Adrenal gland (tissue), 12 donors: ENCODE measurements around the gene PRODH. TPM values are rescaled to one million over a fixed set of nuclear protein-coding genes. Genes with fewer than 3 reads are reported as not detected.

Experiments
- DNase-seq, 7 donors: peaks; one replicate each; pipeline ENCODE4 v3.0.0-alpha.2; 2019 to 2020
- H3K27ac ChIP-seq, 5 donors: fragments of 200-600 bp; sonication (generic) in 4 of 5; 1 replicate in 3 of 5; 2 replicates in 2 of 5; pipeline versions ENCODE4 v1.5.1 to v1.8.0; 2016 to 2020; ENCODE audit warnings: mild to moderate bottlenecking in 1 of 5
- H3K27me3 ChIP-seq: fragments of 200-600 bp; 2 replicates; pipeline ENCODE4 v1.8.0; 2021
- H3K36me3 ChIP-seq, 2 donors: fragments of 200-600 bp; replicated peaks in 1 of 2; 1 replicate in 1 of 2; 2 replicates in 1 of 2; pipeline versions ENCODE4 v1.5.1 to v1.8.0; 2018 to 2022
- H3K4me1 ChIP-seq, 2 donors: fragments of 200-600 bp; replicated peaks in 1 of 2; 1 replicate in 1 of 2; 2 replicates in 1 of 2; pipeline versions ENCODE4 v1.5.1 to v1.8.0; 2018 to 2021
- H3K4me3 ChIP-seq, 4 donors: fragments of 200-600 bp; sonication (generic) in 3 of 4; one replicate each; pipeline ENCODE4 v1.5.1; 2016 to 2018
- H3K9me3 ChIP-seq, 3 donors: fragments of 200-600 bp; sonication (generic) in 1 of 3; replicated peaks in 1 of 3; 1 replicate in 2 of 3; 2 replicates in 1 of 3; pipeline versions ENCODE4 v1.5.1 to v1.8.0; 2016 to 2021
- CTCF ChIP-seq, 6 experiments: fragments of 450-650 bp in 4 of 6; fragments of 200-600 bp in 2 of 6; sonication (generic) in 1 of 6; IDR thresholded peaks; 1 replicate in 5 of 6; 2 replicates in 1 of 6; pipeline versions ENCODE4 v1.5.1 to v1.8.0; 2016 to 2021; ENCODE audit warnings: antibody characterized with exemption in 6 of 6, mild to moderate bottlenecking in 2 of 6, moderate library complexity in 1 of 6
- POLR2A ChIP-seq, 2 donors: fragments of 450-650 bp; IDR thresholded peaks; one replicate each; pipeline ENCODE4 v1.6.1; 2017; ENCODE audit warnings: antibody characterized with exemption in 2 of 2, mild to moderate bottlenecking in 2 of 2, moderate library complexity in 1 of 2
- WGBS, 4 donors: extraction: QIAGEN DNeasy Blood & Tissue Kit in 2 of 4; methylation state at CpG; one replicate each; pipeline versions ENCODE4 v1.1.5 to v1.1.7; 2013 to 2017; 5-methylcytosine and 5-hydroxymethylcytosine counted together
- intact Hi-C, 2 donors: fragments of 100-400 bp; cut with DNase I; formaldehyde crosslinking; loops; one replicate each; pipeline versions ENCODE4 v1.14.1 to v1.15.0; 2022 to 2023
- polyA plus RNA-seq, 3 donors: library from polyadenylated mRNA; stranded (reverse); fragments of 200-250 nt in 2 of 3; fragments of 350-450 nt in 1 of 3; fragmentation: Illumina TruSeq in 1 of 3; extraction: RNeasy Lipid Tissue Mini Kit (QIAGEN cat#74804) in 1 of 3; gene quantifications; one replicate each; pipeline ENCODE4 v1.2.3, GENCODE V29; 2013 to 2014
- total RNA-seq, 9 donors: library from RNA; depleted of rRNA in 4 of 9; stranded (reverse); fragments of >200 nt in 4 of 9; fragments of 120-200 nt in 1 of 9; fragmentation: NEBNext Ultra II Directional in 1 of 9; extraction: Animal tissue kit (Norgen Biotek cat#: 25700) in 1 of 9; gene quantifications; one replicate each; pipeline versions ENCODE4 v1.1.0 to v1.2.4, GENCODE V29; 2013 to 2023
- donor health status: healthy with polysubstance abuse.
- donor health status: Bipolar disorder and iron deficiency.
- donor health status: DM: yes; HTN: yes; CAD: no.
- donor health status: DM: no; HTN: no; CAD: no.
- donor health status: DM: no; HTN: no; CAD: no.
- donor health status: DM: yes; HTN: yes; CAD: no.

Gene PRODH
- total and polyA plus RNA-seq, 12 donors, result 0.28 to 2.7 (median 1.0) TPM; not detected in 4

GRCh38 chr22:18980829-18981228 is 44.7 kb upstream of the PRODH start:
- peaks cover 0 to 5% (median 0%) of the 10 kb centered on the region in 3 donors for H3K9me3 ChIP-seq
- no peaks in the 10 kb centered on the region for H3K27me3 ChIP-seq
- H3K36me3 ChIP-seq, result no peaks in the 10 kb centered on the region
- H3K4me3 ChIP-seq, result no peak overlapping the region
- DNase-seq, result no peak
- H3K4me1 ChIP-seq, result peaks cover 0 to under 1% of the 10 kb centered on the region in 2 donors
- intact Hi-C loops, result no loop called here
- no peak for TF ChIP-seq CTCF (IDR thresholded peaks at IDR 0.05)
- no peak for TF ChIP-seq POLR2A (IDR thresholded peaks at IDR 0.05)
- no peak overlapping the region for H3K27ac ChIP-seq

- TF ChIP-seq POLR2A (IDR thresholded peaks at IDR 0.05), result no peak
- no peak for TF ChIP-seq CTCF (IDR thresholded peaks at IDR 0.05)
- Histone ChIP-seq H3K4me3 (no peak overlapping the region), H3K27ac (no peak overlapping the region), H3K9me3 (peaks cover 0 to 5% (median 0%) of the 10 kb centered on the region in 3 donors), H3K27me3 (no peaks in the 10 kb centered on the region), H3K36me3 (no peaks in the 10 kb centered on the region), H3K4me1 (peaks cover 0 to 6% of the 10 kb centered on the region in 2 donors)
- DNase-seq, result no peak
- 91 to 100% (median 96%) methylated on average over 1 of the region's 1 CpG for WGBS, 4 donors
- intact Hi-C loops, result no loop called here
Observed at GRCh38 chr22:18979957-18980356, 43.9 kb upstream of the PRODH start.

- Histone ChIP-seq H3K36me3 (no peaks in the 10 kb centered on the region), H3K27ac (no peak overlapping the region), H3K4me3 (no peak overlapping the region), H3K27me3 (no peaks in the 10 kb centered on the region), H3K9me3 (peaks cover 0 to 5% (median 0%) of the 10 kb centered on the region in 3 donors), H3K4me1 (peaks cover 0 to 6% of the 10 kb centered on the region in 2 donors)
- TF ChIP-seq CTCF (IDR thresholded peaks at IDR 0.05) (no peak), POLR2A (IDR thresholded peaks at IDR 0.05) (no peak)
- no peak for DNase-seq
- intact Hi-C loops, result no loop called here
- WGBS, 4 donors, result 84 to 94% (median 87%) methylated on average over 4 to 9 of the region's 9 CpGs; no CpG with 5 or more reads in 1 of the 4 donors
Observed at GRCh38 chr22:18978506-18978905, 42.4 kb upstream of the PRODH start.

- Histone ChIP-seq H3K4me3 (no peak overlapping the region), H3K36me3 (no peaks in the 10 kb centered on the region), H3K27ac (no peak overlapping the region), H3K4me1 (peaks cover 0 to 11% of the 10 kb centered on the region in 2 donors), H3K27me3 (no peaks in the 10 kb centered on the region), H3K9me3 (peaks cover 0 to 5% (median 0%) of the 10 kb centered on the region in 3 donors)
- TF ChIP-seq CTCF (IDR thresholded peaks at IDR 0.05) (no peak), POLR2A (IDR thresholded peaks at IDR 0.05) (no peak)
- WGBS, 4 donors, result 86 to 92% (median 90%) methylated on average over 9 of the region's 9 CpGs
- intact Hi-C loops, result no loop called here
- no peak for DNase-seq
Observed at GRCh38 chr22:18977824-18978425, 41.8 kb upstream of the PRODH start.
